Measurements from ENCODE around the gene MYL4. TPM values are rescaled to one million over a fixed set of nuclear protein-coding genes. Genes with fewer than 3 reads are reported as not detected.
"Not testable (repeated sequence)": the region's sequence is repeated elsewhere in the genome, so short reads cannot be mapped to it uniquely, and the experiment has no call there.

Gene MYL4
- total and polyA plus RNA-seq, 10 of the 15 experiments (the other 5 are each of a cell fraction or from before 2014, with no cell fraction given): 0.23 to 1.6 (median 0.58) TPM; not detected in 3

DNA sequence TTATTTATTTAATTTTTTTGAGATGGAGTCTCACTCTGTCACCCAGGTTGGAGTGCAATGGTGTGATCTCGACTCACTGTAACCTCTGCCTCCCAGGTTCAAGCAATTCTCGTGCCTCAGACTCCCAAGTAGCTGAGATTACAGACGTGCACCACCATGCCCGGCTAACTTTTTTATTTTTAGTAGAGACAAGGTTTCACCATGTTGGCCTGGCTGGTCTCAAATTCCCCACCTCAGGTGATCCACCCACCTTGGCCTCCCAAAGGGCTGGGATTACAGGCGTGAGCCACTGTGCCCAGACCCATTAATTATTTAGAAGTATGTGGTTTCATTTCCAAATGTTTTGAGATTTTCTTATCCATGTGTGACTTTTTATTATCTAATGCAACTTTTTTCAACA is 42.3 kb upstream of the MYL4 start:
- H3K4me3 ChIP-seq; ATAC-seq; H2AFZ ChIP-seq (ENCODE audit: control insufficient read depth, low read depth, low read length); H3K4me1 ChIP-seq (ENCODE audit: control insufficient read depth, insufficient read depth, low read length); RAD21 ChIA-PET (ENCODE audit: unreplicated experiment); FAIRE-seq; intact Hi-C loops (cut with micrococcal nuclease; ENCODE audit: unreplicated experiment); DNase-seq (ENCODE audit: low read depth, low spot score); in situ Hi-C loops (cut with MboI); H3K27ac ChIP-seq (ENCODE audit: control insufficient read depth, insufficient read depth); CTCF ChIA-PET; H3K27me3 ChIP-seq (replicated peaks in 1 of 2; ENCODE audit: control insufficient read depth in 2 of 2, insufficient read depth in 2 of 2, low read length in 1 of 2); H3K4me2 ChIP-seq (ENCODE audit: control insufficient read depth, insufficient read depth); POLR2A ChIA-PET; H3K9ac ChIP-seq (ENCODE audit: control insufficient read depth, insufficient read depth, low read length); H3K9me3 ChIP-seq (replicated peaks; ENCODE audit: control insufficient read depth, insufficient read depth, low read length); H4K20me1 ChIP-seq (ENCODE audit: control insufficient read depth, insufficient read depth); BruUV-seq (replicated peaks): not testable (repeated sequence)
- Histone ChIP-seq H3K79me2 (ENCODE audit: control insufficient read depth, insufficient read depth, low read length) (peaks cover 11% of the 10 kb centered on the region), H3K36me3 (ENCODE audit: control insufficient read depth in 2 of 2, insufficient read depth in 2 of 2, low read length in 1 of 2) (peaks cover 12 to 22% of the 10 kb centered on the region in 2 experiments; a peak in 3 of 4 replicates)
- SMC1A ChIA-PET (ENCODE audit: uncharacterized antibody, unreplicated experiment): interaction anchor here (0.7 to 1.2 kb wide), 2 partner anchors 40 to 41 kb away, joined by 3 to 6 read pairs; no protein-coding TSS in a partner anchor
- WGBS (ENCODE audit: insufficient coverage, insufficient replicate concordance, low lambda C conversion rate, missing lambda C conversion rate): 89% methylated on average over 5 of the region's 5 CpGs

DNA sequence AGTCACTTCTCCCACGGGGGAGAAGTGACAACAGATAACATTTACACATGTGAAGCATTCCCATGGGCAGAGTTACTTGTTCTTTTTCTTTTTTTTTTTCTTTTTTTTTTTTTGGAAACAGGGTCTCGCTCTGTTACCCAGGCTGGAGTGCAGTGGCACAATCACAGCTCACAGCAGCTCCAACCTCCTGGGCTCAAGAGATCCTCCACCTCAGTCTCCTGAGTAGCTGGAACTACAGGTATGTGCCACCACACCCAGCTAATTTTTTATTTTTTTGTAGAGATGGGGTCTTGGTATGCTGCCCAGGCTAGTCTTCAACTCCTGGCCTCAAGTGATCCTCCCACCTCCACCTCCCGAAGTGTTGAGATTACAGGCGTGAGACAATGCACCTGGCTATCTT is 40.3 kb upstream of the MYL4 start:
- H3K4me2 ChIP-seq (ENCODE audit: control insufficient read depth, insufficient read depth); H3K27ac ChIP-seq (ENCODE audit: control insufficient read depth, insufficient read depth); FAIRE-seq; H3K4me1 ChIP-seq (ENCODE audit: control insufficient read depth, insufficient read depth, low read length); H3K4me3 ChIP-seq; H4K20me1 ChIP-seq (ENCODE audit: control insufficient read depth, insufficient read depth); H3K9me3 ChIP-seq (replicated peaks; ENCODE audit: control insufficient read depth, insufficient read depth, low read length); RAD21 ChIA-PET (ENCODE audit: unreplicated experiment); DNase-seq (ENCODE audit: low read depth, low spot score); H2AFZ ChIP-seq (ENCODE audit: control insufficient read depth, low read depth, low read length); in situ Hi-C loops (cut with MboI); BruUV-seq (replicated peaks); ATAC-seq; H3K27me3 ChIP-seq (replicated peaks in 1 of 2; ENCODE audit: control insufficient read depth in 2 of 2, insufficient read depth in 2 of 2, low read length in 1 of 2); intact Hi-C loops (cut with micrococcal nuclease; ENCODE audit: unreplicated experiment); H3K9ac ChIP-seq (ENCODE audit: control insufficient read depth, insufficient read depth, low read length): not testable (repeated sequence)
- H3K79me2 ChIP-seq (ENCODE audit: control insufficient read depth, insufficient read depth, low read length): peaks cover 31% of the 10 kb centered on the region
- POLR2A ChIA-PET: interaction anchor here (0.6 to 0.7 kb wide), 3 partner anchors 17 to 977 kb away, joined by 3 to 5 read pairs (median 4); no protein-coding TSS in a partner anchor
- CTCF ChIA-PET: interaction anchor here (1.3 kb wide), 1 partner anchor 24 kb away, joined by 3 read pairs; no protein-coding TSS in a partner anchor
- peaks cover 9 to 22% of the 10 kb centered on the region in 2 experiments; a peak in 3 of 4 replicates for H3K36me3 ChIP-seq (ENCODE audit: control insufficient read depth in 2 of 2, insufficient read depth in 2 of 2, low read length in 1 of 2)
- SMC1A ChIA-PET (ENCODE audit: uncharacterized antibody, unreplicated experiment): interaction anchor here (1.2 kb wide), 1 partner anchor 41 kb away, joined by 6 read pairs; no protein-coding TSS in a partner anchor
- WGBS (ENCODE audit: insufficient coverage, insufficient replicate concordance, low lambda C conversion rate, missing lambda C conversion rate): 95% methylated on average over 4 of the region's 4 CpGs

Measured in GM12878 (cell line).